Measurements from ENCODE around the gene ZNF821.
"Not testable (repeated sequence)": the region's sequence is repeated elsewhere in the genome, so short reads cannot be mapped to it uniquely, and the experiment has no call there.

The ZNF821 gene

GRCh38 chr16:71883849-71884638 is at the start of gene ZNF821:
ZNF821 (minus strand) TSS chr16:71884182; CDS start chr16:71879946, 4,236 bp downstream.
- peak; percentile 95 for DNase-seq (ENCODE audit: low spot score)

GRCh38 chr16:71933017-71933416 is 49.0 kb upstream of the ZNF821 start:
- DNase-seq (ENCODE audit: low spot score) = no peak

GRCh38 chr16:71931599-71931998 is 47.6 kb upstream of the ZNF821 start:
- DNase-seq (ENCODE audit: low spot score) = no peak

- no peak for DNase-seq (ENCODE audit: low spot score)
These were observed 47.0 kb upstream of the ZNF821 start for GRCh38 chr16:71931001-71931400.

- DNase-seq (ENCODE audit: low spot score) = no peak
These were observed 46.1 kb upstream of the ZNF821 start for GRCh38 chr16:71930013-71930563.

- no peak for DNase-seq (ENCODE audit: low spot score)
These were observed 45.1 kb upstream of the ZNF821 start for GRCh38 chr16:71929048-71929447.

GRCh38 chr16:71927787-71928186 is 43.8 kb upstream of the ZNF821 start:
- DNase-seq (ENCODE audit: low spot score) = no peak

GRCh38 chr16:71927383-71927782 is 43.4 kb upstream of the ZNF821 start:
- DNase-seq (ENCODE audit: low spot score) = no peak

- DNase-seq (ENCODE audit: low spot score) = no peak
These were observed 40.7 kb upstream of the ZNF821 start for GRCh38 chr16:71924710-71925109.

GRCh38 chr16:71923941-71924690 is 40.1 kb upstream of the ZNF821 start:
- no peak for DNase-seq (ENCODE audit: low spot score)

GRCh38 chr16:71920658-71921057 is 36.7 kb upstream of the ZNF821 start:
- no peak for DNase-seq (ENCODE audit: low spot score)

- DNase-seq (ENCODE audit: low spot score) = no peak
These were observed 35.1 kb upstream of the ZNF821 start for GRCh38 chr16:71919035-71919434.

- no peak for DNase-seq (ENCODE audit: low spot score)
These were observed 33.9 kb upstream of the ZNF821 start for GRCh38 chr16:71917900-71918299.

GRCh38 chr16:71916397-71916920 is 32.5 kb upstream of the ZNF821 start:
- DNase-seq (ENCODE audit: low spot score) = no peak

GRCh38 chr16:71915350-71915749 is 31.4 kb upstream of the ZNF821 start:
- no peak for DNase-seq (ENCODE audit: low spot score)

- no peak for DNase-seq (ENCODE audit: low spot score)
These were observed 30.8 kb upstream of the ZNF821 start for GRCh38 chr16:71914802-71915201.

- DNase-seq (ENCODE audit: low spot score) = no peak
These were observed 28.7 kb upstream of the ZNF821 start for GRCh38 chr16:71912534-71913275.

GRCh38 chr16:71911121-71911520 is 27.1 kb upstream of the ZNF821 start:
- DNase-seq (ENCODE audit: low spot score) = no peak

- DNase-seq (ENCODE audit: low spot score) = not testable (repeated sequence)
These were observed 21.8 kb upstream of the ZNF821 start for GRCh38 chr16:71905765-71906164.

- DNase-seq (ENCODE audit: low spot score) = no peak
These were observed 20.3 kb upstream of the ZNF821 start for GRCh38 chr16:71904239-71904638.

GRCh38 chr16:71903608-71904007 is 19.6 kb upstream of the ZNF821 start:
- no peak for DNase-seq (ENCODE audit: low spot score)

All from HuH-7.5 (cell line).